ENCODE measurements around the gene OLFM3.

The OLFM3 gene

DNA sequence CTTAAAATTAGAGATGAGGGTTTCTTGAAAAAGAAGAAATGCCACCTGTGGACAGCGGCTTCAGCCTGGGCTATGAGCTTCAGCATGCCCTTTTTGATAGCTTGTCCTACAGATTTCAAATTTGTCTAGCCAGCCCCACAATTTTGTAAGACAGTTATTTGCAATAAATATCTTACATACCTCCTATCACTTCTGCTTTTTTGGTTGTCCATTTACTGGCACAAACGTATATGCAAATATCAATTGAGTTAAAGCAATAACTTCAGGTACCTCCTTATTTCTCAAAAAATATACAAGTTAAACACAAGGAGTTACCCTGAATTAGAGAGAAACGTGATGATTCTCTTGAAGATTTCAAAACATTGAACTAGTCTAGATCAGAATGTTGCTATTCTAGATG, 53.5 kb downstream of the OLFM3 start:
- no peak for DNase-seq

DNA sequence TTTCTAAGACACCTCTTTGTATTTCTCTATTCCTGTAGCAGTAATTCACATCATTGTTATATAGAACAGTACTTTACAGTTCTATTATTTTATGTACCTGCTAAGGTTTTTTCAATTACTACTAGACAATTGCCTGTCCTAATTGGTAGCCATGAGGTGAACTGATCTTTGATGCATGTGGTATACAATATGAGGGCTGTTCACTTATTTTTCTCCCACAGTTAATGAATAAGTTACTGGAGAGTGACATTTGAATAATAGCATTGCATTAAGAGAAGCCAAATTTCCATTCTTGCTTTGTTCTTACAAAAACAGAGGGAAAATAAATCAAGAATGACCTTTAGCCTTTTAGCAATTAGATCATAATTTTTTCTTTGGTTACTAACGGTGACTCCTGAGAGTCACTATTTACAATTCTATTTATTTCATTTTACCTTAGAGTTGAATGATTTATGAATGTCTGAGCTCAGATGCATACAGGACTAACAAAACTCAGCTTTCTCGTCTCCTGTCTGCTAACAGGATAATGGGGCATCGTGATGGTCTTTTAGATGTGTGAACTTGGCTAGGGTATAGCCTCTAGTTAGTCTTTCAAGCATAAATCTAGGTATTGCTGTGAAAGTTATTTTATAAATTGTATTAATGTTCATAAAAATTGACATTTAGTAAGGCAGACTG, 54.1 kb downstream of the OLFM3 start:
- DNase-seq: no peak

DNA sequence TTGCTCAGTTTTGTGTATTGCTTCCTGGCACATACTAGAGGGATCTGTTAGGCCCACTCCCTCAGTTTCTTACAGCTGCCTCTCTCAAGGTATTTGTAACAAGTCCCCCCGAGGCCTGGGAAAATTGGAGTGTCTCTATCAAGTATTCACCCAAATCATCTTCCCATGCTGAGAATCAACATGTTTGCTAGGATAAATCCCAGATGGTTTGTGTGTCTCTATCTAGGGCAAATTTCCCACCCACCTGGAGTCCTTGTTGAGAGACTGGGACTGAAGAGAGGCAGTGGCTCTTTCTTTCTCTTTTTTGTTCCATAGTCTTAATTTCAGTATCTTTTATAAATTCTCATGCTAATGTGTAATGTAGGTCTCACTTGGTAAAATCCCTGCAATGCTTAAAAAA, 58.0 kb downstream of the OLFM3 start:
- no peak for DNase-seq

DNA sequence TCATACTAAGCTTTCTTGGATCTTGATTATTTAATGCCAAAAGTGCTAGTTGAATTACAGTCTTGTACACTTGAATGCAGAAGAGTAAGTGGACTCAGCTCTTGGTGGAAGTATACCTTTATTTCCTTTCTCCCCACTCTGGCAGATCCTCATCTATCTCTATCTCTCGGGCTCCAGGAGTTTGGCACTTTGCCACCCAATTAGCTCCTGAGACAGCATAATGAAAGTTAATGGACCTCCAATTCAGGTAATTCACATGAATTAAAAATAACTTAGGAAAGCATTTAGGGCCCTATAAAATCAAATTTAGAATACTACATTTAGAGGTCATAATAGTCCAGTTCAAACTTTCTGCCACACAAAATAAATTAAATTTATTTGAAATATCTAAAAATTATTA, 67.4 kb downstream of the OLFM3 start:
- no peak for DNase-seq

DNA sequence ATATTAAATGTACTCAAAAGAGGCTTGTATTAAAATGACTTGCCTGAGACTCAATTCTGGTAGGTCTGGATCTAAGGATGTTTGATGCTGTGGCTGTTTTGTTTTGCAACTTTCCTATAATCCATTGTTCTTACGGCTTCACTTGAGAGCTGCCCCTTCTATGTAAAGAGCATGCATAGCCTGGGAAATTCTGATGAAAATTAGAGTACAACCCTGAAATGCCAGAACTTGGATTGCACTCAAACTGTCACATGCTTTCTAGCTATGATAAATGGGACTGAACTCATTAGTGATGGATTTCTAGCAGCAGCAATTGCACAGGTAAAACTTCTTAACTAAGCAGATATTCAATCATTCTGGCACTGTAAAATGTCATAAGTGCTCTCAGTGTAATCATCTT, 67.9 kb downstream of the OLFM3 start:
- DNase-seq: no peak

DNA sequence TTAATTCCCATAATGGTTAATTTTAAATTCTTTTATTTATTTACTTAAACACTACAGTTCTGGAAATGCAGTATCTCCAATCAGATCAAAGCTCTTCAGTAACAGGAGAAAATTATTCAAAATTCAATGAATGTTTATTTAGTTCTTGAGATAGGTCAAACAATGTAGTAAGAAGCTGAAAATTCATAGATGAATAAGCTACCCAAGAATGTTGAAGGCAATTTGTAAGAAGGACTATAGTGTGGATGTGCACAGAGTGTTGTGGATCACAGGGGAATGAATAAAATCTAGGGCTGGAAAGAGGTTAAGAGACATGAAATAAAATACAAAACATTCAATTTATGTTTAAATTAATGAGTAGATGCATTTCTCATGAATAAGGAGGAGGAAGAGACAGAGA, 72.0 kb downstream of the OLFM3 start:
- DNase-seq: no peak

DNA sequence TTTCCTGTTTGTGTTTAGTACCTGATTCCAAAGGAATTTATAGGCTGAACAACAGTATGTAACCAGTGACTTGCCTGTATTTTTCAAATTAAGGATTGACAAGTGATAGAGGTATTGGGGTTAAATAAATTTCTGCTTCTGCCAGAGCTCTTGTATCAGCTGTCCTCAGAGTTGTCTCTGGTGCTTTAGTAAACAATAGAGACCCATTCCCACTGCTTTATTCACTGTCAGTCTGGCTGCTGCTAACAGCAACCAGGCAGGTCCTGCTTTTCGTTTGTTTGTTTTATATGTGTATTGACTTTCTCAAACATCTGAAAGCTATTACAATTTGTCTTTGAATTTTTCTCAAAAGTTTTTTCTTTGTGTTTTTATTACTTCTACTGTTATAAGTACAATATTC, 76.1 kb downstream of the OLFM3 start:
- no peak for DNase-seq

DNA sequence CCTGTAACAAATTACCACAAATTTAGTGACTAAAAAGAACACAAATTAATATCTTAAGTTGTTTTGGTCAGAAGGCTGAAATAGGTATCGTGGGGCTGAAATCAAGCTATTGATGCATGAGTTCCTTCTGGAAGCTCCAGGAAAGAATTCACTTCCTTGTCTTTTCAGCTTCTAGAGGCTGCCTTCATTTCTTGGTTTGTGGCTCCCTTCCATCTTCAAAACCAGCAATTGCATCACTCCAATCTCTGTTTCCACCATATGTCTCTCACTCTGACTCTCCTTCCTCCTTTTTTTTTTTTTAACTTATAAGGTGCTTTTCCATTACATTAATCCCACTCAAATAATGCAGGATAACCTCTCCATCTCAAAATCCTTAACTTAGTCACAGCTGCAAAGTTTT, 78.4 kb downstream of the OLFM3 start:
- DNase-seq: no peak

DNA sequence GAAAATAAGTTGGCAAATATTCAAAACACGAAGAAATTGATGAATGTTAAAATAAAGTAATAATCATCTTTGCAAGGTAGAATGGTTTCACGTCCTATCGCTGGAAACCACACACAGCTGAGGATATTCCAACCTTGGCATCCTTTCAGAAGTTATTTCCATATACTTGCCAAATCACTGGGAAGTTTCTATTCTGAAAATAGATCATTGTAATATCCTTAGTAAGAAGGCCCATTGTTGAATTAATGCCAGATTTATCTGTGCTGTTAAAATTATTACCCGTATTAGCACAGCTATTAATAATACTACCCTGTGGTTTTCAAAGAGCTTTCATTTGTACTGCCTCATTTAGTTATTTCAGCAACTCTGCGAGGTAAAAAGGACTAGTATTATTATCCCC, 81.1 kb downstream of the OLFM3 start:
- no peak for DNase-seq

DNA sequence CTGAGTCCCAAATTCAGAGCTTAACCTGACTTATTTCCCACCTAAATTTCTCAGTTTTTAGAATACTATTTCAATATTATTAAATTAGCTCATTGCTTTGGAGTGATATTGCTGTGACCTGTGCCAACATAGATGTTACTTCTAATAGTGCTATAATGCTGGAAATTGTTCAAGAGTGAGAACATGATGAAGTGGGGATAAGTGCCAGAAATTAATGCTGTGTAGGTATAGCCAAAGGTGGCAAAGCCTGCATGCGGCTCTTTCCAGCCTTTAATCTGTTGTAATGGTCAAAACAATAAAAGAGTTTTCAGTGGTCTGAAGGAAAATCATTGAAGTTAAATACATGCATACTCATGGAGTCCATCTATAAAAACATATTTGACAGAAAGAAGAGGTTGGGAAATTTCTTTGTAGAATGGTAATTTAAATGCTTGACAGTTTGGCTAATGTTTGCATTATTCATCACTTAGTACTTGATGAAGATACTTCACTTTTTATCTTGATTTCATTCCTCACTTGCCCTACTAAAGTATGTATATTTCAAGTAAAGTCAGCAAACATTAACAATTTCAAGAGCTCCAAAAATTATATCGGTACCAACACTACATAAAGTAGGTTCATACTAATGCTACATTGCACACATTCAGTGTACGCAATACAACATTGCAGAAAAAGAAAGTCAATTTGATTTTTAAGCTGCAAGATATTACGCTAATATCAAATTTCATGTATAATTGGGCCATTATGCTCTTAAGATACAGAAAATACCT, 82.1 kb downstream of the OLFM3 start:
- DNase-seq: no peak

DNA sequence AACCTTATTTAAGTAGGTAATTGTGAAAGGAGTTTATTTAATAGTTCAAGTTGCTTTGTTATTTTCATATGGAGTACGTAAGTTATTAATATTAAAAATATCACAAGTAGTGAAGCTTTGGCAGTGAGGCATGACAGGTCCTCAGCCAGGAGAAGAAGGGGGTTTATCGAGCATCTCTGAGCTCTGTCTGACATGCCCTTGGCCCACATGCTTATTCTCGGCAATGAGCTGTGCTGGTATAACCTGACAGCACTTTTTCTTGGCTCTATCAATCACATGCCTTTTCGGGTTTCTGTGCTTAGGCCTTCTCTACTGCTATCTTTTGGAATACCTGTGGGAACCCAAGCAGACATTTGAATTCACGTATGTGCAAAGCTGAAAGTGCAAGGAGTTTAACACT, 84.8 kb downstream of the OLFM3 start:
- no peak for DNase-seq

DNA sequence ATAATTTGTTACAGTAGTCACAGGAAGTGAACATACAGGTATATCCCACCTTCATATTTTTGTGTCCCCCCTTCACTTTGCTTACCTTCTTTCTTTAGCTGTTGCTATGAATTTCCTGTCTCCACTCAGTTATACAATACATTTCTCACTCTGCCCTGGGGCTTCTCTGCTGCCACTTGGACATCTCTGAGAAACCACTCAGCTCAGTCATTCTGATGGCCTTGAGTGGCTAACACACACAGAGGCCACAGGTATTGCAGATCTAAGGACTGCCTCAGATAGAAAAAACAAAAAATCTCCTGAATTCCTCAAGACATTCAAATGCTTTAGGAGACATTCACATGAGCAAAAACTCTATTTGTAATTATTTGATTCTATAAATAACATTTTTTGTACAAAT, 87.7 kb downstream of the OLFM3 start:
- no peak for DNase-seq

DNA sequence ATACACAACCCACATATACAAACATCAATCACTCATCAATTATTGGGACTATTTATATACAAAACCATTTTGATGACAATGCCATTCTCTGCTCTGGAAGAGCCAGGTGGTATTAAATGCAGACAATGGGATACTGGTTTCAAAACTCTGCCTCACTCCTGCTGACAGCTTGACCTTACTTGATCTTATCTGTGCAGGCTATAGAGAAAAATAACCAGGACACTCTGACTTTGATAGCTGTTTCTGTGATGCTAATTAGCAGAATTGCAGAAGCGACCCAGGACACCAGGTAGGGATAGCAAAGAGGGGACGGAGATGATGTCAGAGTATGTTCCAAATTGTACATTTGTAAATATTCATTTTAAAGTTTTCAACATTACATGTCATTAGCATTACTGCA, 89.5 kb downstream of the OLFM3 start:
- DNase-seq: no peak

DNA sequence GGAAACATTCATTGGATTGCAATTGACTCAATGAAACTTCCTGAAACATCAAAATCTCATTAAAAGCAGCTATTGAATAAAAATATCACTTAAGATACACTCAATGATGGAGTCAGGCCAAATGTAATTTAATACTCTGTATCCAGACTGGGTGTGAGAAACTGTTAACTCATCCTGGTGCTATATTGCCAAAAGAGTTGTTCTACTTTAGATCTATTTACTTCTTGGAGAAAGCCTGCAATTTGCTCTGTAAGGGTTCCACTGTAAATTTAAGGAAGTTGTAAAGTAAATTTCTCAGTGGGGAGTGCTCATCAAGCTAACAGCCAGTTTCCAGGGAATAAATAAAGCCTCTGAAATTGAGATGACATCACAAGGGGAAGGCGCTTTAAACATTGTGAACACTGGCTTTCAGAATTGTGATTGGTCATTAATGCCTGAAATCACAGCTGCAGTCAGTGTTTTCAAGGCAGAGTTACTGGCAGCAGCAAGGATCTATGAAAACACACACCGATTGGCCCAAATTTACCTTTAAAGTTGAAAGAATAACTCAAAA, 91.4 kb downstream of the OLFM3 start:
- DNase-seq: no peak

DNA sequence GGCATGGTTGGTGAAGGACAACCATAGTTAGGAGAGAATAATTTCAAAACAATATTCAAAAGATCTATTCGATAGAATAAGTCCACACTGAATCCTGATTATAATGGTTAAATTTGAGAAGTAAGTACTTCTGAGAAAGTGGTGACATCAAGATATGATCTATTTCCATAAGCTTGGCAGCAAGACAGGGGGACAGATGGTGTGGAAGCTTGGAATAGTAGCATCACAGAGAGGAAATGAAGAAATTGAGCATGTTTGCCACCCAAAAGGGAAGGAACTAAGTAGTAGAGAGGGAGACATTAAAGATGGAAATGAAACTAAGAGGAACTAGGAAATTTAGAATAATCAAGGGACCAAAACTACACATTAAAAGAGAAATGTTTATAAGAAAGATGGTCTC, 94.5 kb downstream of the OLFM3 start:
- DNase-seq: no peak

DNA sequence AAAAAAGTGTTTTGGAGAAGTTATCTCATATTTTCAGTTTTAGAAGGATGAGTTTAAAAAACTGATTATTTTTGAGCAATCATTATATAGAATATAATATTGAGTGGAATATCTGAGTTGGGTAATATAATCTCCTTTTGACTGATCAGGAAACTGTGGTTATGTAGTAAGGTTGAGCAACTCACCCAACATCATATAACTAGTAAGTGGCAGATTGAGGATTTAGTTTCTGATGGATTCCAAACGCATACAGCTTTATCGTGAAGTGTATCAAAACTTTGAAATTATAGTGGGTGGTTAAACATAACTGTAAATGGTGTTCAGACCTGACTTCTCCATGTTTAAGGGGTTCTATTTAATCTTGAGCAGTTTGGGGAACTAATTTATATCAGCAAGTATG, 98.6 kb downstream of the OLFM3 start:
- DNase-seq: no peak

DNA sequence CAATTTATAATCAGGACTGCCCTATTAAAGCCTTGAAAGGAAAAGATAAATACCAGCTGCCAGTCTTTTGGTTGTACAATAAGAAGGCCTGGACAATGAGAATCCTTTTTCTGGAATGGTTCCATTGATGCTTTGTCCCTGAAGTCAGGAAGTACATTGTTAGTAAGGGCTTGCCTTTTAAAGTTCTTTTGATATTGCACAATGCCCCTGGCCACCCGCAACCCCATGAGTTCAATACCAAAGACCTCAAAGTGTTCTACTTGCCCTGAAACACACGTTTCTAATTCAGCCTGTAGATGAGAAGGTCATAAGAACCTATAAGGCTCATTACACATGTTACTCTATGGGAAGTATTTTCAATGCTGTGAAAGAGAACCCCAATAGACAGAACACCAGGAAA, 112.1 kb downstream of the OLFM3 start:
- DNase-seq: no peak

DNA sequence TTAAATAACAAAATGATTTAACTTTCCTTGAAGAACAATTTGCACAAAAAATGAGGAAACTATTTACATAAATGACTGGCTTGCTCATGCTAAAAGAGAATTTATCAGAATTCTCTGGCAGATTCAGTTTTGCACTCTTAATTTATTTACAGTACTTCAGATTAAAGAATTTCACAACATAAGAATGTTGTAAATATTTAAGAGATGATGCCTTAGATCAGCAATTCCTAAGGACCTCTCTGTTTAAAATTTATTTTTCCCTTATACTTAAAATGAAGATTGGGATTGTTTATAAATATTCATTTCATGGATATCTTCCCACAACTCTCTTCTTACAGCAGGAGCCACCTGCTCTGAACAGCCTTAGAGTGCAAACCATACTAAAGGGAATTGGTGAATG, 120.8 kb downstream of the OLFM3 start:
- DNase-seq: no peak

DNA sequence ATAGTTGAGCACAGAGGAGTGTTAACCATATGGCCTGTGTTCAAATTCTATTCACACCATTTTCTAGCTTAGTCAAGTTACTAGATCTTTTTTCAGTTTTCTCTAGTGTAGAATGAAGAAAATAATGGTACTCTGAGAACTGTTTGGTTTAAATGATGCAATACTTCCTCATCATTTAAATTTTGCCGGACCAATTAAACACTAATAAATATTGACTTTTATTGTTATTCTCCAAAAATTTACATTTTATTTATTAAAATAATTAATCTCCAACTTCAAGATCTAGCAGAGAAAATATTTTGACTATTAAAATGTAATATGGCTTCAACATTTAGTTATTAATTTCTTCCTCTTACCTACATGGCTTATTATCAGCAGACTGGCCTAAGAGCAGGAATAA, 123.1 kb downstream of the OLFM3 start:
- DNase-seq: no peak

DNA sequence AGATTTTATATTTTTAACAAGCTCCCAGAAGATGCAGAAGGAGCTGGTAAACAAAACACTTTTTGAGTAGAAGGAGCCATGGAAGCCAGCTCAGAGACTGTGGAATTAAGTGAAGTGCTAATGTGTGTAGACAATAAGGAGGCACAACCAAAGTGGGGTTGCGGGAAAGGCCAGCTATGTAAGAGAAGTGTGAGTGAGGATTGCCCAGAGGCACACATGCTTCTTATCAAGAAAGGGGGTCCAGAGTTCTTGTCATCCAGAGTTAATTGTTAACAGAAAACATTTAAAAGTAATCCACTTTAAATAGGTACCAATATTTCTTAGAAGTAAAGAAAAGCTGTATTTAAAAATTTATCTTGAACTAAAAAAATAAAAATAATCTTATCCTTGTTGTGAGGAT, 136.8 kb downstream of the OLFM3 start:
- no peak for DNase-seq

DNA sequence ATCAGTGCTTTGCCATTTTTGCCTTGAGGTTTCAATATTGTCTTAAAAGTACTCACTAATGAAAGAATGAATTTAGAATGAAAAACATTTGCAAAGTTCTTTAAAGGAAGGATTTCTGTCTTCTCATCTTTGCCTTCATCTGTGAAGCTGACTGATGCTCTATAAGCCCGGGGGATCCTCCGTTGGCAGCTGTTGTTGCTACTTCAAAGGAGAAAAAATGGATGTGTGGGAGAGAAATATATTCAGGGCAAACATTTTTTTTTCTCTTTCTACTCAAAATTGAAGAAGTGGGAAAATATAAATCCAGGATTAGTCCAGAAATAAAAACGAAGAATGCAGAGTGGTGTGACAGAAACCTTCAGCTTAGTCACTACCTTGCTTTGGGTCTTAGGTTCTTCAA, 142.5 kb downstream of the OLFM3 start:
- no peak for DNase-seq

DNA sequence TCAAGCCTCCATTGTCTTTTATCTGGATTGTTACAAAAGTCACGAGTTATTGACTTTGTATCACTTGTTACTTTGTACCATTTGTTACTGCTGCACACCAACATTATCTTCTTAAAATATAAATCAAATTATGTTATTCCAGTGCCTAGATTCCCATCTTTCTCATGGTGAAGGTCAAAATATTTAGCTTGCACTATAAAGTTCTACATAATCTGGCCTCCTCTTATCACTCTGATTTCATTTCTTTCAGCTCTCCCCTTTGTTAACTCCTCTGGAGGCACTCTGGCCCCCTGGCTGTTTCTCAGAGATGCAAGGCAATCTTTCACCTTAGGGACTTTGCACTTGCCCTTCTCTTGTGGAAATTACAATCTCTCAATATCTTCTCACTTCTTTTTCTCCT, 143.8 kb downstream of the OLFM3 start:
- no peak for DNase-seq

DNA sequence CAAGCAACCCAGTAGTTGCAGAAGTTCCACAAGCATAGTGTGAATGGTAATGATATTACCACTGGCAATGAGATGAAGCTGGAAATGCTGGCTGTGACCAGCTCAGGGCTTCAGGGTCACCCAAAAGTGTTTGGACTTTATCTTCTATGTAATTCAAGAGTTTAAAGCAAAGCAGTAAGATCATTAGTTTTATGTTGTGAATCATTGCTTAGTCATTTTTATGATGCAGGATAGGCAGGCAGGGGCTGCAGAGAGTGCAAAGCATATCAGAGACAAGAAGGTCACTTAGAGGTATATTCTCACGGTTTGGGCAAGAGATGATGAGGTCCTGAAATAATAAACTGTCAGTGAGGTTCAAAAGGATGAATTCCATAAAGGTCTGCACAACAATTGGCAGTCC, 147.4 kb downstream of the OLFM3 start:
- DNase-seq: no peak

DNA sequence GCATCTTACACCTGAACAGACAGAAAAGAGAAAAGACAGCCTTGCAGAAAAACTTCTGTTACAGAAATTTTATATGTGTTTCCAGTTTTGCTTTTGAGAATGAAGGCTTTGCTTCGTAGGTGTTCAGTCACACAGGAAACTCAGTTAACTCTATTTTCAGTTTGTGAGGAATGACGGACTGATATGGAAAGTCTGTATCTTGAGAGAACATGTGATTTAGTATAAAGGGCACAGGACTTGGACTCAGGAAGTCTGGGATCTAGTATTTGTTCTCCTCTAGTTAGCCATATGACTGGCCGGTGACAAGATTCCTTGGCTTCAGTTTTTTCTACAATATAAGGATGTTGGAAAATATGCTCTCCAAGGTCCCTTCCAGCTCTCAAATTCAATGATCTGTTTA, 149.1 kb downstream of the OLFM3 start:
- DNase-seq: no peak

DNA sequence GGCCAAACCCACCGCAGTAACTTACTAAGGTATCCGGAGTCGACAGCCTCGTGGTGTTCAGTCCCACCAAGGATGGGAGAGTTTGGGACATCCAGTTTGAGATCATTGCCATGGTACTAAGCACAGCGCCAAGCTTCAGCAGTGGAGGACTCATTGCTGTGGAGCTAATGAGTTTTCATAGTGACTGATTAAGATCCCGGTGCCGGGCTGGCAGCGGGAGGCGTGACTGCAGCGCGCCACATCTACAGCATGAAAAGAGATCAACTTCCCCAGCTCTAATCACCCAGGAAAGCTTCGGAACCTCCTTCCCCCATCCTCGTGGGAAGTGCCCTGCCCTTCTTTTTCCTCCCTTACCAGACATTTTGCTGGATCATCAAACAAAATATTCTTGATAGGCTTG, 149.9 kb downstream of the OLFM3 start:
- no peak for DNase-seq
